H1 (cell line): ENCODE data around the gene HS3ST1. TPM values are rescaled to one million over a fixed set of nuclear protein-coding genes. Genes with fewer than 3 reads are reported as not detected.

Experiments
- NRF1 ChIP-seq: IDR thresholded peaks from 2 replicates; pipeline ENCODE4 v1.6.1; 2011; ENCODE audit warnings: mild to moderate bottlenecking, low read depth, low read length, improper control_type of control experiment
- polyA plus RNA-seq, 7 experiments: library from polyadenylated mRNA; depleted of rRNA in 3 of 7; stranded (reverse) in 5 of 7; unstranded in 2 of 7; fragments of >200 nt in 5 of 7; fragments of 200-250 nt in 2 of 7; gene quantifications; 1 replicate in 5 of 7; 2 replicates in 1 of 7; 4 replicates in 1 of 7; pipeline versions ENCODE4 v1.2.1 to v1.2.3, GENCODE V29; 2011 to 2013; ENCODE audit warnings: missing spikeins in 2 of 7, mixed read lengths in 2 of 7
- total RNA-seq: library from RNA; stranded (reverse); fragmentation: NEBNext Ultra II Directional; extraction: Animal tissue kit (Norgen Biotek cat#: 25700); gene quantifications from 2 replicates; pipeline ENCODE4 v1.2.1, GENCODE V29; 2021

HS3ST1 gene
- total and polyA plus RNA-seq, 2 of the 8 experiments (the other 6 are each of a cell fraction or from before 2014, with no cell fraction given) = 0.50 to 1.5 TPM

GRCh38 chr4:11354531-11354930 is 74.2 kb downstream of the HS3ST1 start (continued):
- TF ChIP-seq NRF1 = no peak
